Stimulated activated CD4-positive, alpha-beta T cell treated with anti-CD3 and anti-CD28 coated beads, Interleukin-15, amount 100 ng/mL, for 24 hours (primary cell): ENCODE data around the gene METRNL.
"Not testable (repeated sequence)": the region's sequence is repeated elsewhere in the genome, so short reads cannot be mapped to it uniquely, and the experiment has no call there.

Experiments
- DNase-seq: peaks from one replicate; pipeline ENCODE4 v3.0.0-alpha.2; 2020

METRNL gene

GRCh38 chr17:83125515-83126274, 46.3 kb downstream of the METRNL start:
- DNase-seq = peak; percentile 24

- DNase-seq = no peak
Observed at GRCh38 chr17:83126275-83126811, 46.9 kb downstream of the METRNL start.

DNA sequence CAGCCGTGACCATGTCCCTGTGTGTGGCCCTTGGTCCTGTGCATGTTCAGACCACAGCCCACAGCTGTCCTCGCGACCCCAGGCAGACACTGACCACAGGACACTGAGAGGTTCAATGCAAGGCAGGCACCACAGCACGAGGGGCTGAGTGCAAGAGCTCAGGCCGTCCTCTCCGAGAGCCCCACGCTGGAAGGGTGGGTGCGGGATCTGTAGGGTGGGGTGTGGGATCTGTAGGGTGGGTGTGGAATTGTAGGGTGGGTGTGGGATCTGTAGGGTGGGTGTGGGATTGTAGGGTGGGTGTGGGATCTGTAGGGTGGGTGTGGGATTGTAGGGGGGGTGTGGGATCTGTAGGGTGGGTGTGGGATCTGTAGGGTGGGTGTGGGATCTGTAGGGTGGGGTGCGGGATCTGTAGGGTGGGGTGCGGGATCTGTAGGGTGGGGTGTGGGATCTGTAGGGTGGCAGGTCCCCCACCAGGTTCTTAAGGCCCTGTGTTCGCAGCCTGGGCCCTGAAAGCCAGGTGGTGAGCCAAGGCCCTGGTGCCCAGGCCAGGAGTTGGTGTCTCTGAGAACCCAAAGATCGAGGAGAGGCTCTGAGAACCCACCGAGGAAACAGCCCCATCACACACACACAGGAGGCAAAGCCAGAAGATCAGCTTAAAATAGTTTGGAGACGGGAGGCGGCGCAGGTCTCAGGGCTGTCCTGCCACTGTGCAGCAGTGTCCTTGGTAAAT, 48.2 kb downstream of the METRNL start:
- DNase-seq = no peak

GRCh38 chr17:83128306-83129240, 49.2 kb downstream of the METRNL start:
- no peak for DNase-seq

DNA sequence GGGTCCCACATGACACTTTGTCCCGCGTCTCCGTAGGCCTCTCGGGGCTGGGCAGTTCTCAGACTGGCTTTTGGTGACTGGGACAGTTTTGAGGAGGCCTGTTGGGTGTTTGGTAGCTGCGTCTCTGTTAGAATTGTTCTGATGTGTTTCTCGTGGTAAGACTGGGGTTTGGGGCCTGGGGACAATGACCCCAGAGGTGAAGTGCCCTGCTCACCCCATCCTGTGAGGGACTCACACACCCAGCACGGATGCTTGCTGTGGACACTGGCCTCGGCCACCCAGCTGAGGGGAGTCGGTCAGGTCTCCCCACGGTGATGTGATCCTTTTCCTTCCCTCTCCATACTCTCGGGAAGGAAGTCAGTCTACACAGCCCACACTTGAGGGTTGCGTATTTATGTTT, 50.3 kb downstream of the METRNL start:
- no peak for DNase-seq

GRCh38 chr17:83131401-83132011, 52.1 kb downstream of the METRNL start:
- no peak for DNase-seq

DNA sequence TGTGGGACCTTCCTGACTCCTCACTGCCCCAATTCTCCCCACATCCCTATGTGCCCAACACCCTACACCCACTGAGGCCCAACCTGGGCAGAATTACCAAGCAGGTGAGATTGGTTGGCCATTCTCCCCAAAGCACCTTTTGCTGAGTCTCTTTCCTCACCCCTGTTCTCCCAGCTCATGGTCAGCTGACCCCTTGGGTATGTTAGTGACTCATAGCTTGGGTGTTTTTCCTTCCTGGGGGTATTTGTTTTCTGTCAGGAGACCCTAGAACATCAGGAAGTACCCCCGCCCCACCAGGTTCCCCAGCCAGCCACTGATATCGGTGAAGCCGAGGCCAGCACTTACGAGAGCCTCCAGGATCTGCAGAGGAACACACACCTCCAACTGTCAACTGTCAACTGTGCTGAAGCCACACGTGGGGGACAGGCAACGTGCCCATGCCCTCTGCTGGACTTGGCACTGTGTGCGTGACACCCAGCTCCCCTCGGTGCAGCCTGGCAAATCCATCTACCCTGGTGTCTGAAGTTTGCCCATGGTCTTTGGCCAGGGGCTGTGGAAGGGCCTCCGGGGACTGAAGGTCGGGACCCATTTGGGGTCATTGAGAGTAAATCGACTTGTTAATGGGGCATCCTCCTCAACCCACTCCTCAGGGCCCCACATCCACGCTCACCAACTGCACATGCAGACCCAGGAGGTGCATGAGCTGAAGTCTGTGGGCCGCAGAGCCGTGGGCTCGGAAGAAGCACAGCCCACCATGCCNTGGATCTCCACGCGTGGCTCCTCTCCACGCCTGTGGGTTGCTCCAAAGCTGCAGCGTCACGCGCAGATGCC, 53.1 kb downstream of the METRNL start:
- DNase-seq = no peak

- DNase-seq = no peak
Observed at GRCh38 chr17:83133302-83134121, 54.1 kb downstream of the METRNL start.

DNA sequence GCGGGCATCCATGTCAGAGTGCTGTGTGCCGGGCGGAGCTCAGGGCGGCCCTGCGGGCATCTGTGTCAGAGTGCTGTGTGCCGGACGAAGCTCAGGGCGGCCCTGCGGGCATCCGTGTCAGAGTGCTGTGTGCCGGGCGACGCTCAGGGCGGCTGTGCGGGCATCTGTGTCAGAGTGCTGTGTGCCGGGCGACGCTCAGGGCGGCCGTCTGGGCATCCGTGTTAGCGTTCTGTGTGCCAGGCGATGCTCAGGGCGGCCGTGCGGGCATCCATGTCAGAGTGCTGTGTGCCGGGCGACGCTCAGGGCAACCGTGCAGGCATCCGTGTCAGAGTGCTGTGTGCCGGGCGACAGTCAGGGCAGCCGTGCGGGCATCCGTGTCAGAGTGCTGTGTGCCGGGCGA, 55.0 kb downstream of the METRNL start:
- not testable (repeated sequence) for DNase-seq

- DNase-seq = no peak
Observed at GRCh38 chr17:83135692-83136091, 56.3 kb downstream of the METRNL start.

- no peak for DNase-seq
Observed at GRCh38 chr17:83136156-83136555, 56.7 kb downstream of the METRNL start.

DNA sequence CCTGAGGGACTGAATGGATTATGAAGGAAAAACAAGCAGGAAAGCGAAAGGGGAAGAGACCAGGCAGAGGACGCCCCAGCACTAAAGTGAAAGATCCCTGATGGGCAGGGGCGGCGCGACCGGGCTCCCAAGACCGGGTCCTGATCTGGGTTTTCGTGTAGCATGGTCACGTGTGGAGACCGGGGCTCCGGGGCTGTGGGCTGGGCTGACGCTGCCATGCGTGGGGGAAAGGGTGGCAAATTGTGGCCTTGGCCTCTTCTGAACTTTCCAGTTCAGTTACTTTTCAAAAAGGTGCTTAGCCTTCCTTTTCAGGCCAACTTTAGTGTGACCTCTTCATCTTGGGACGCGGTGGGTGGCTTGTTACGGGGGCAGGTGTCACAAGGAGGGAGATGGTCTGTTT, 57.5 kb downstream of the METRNL start:
- no peak for DNase-seq

DNA sequence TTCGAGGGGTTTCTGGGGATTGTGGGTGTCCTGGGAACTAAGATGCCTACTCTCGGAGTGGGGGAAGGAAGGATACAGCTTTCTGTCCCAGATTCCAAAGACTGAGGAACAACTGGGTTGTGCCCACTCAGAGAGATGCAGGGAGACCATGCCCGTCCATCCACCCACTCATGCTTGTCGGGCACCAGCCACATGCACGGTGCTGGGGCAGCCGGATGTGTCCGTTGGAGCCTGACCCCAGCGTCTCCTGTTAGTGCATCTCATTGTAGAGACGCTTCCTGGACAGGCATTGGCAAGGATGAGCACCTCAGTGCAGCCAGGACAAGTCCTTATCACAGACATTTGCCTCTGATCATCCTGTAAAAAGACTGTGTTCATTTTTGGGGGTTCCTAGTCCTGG, 58.1 kb downstream of the METRNL start:
- no peak for DNase-seq

DNA sequence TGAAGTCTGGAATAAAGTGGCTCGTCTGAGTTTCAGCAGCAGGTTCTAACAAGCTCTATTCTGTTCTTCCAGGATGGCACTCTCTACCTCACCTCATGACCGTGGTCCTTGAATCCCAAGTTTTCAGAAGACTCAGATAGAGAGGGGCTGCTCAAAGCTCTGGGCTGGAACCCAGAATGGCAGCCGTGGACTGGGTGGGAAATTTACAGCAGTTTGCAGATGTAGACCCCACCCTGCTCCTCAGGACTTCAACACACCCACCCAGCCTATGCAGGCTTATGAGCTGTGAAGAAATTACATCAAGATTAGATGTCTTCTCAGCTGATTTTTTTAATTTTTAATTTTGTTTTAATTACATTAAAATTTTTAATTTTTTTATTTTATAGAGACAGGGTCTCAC, 59.4 kb downstream of the METRNL start:
- no peak for DNase-seq

DNA sequence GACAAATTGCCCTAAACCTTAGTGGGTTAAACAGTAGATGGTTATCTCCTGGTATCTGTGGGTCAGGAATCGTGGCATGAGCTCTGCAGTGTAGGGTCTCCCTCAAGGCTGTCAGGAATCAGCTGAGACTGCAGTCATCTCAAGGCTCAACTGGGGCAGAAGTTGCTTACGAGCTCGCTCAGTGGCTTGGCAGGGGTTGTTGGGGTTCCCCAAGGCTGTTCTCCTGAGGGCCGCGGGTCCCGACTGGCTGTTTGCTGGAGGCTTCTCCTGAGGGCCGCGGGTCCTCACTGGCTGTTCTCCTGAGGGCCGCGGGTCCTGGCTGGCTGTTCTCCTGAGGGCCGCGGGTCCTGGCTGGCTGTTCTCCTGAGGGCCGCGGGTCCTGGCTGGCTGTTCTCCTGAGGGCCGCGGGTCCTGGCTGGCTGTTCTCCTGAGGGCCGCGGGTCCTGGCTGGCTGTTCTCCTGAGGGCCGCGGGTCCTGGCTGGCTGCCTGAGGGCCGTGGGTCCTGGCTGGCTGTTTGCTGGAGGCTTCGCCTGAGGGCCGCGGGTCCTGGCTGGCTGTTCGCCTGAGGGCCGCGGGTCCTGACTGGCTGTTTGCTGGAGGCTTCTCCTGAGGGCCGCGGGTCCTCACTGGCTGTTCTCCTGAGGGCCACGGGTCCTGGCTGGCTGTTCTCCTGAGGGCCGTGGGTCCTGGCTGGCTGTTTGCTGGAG, 60.3 kb downstream of the METRNL start:
- not testable (repeated sequence) for DNase-seq

DNA sequence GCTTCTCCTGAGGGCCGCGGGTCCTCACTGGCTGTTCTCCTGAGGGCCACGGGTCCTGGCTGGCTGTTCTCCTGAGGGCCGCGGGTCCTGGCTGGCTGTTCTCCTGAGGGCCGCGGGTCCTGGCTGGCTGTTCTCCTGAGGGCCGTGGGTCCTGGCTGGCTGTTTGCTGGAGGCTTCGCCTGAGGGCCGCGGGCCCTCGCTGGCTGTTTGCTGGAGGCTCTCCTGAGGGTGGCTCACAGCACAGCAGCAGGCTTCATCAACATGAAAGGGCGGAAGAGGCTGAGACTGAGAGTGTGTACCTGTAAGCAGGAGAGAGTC, 60.8 kb downstream of the METRNL start:
- DNase-seq = not testable (repeated sequence)

- DNase-seq = no peak
Observed at GRCh38 chr17:83142619-83143018, 63.2 kb downstream of the METRNL start.

- DNase-seq = no peak
Observed at GRCh38 chr17:83143817-83144231, 64.4 kb downstream of the METRNL start.
